HUES48 (cell line): ENCODE data around the gene KCTD16.

Experiments used
- H3K27ac ChIP-seq: one replicate; pipeline ENCODE4 v1.7.0; 2013; ENCODE audit warnings: low read depth, low read length, inconsistent platforms
- H3K27me3 ChIP-seq: 2 replicates; pipeline ENCODE4 v1.6.1; 2013; ENCODE audit warnings: mild to moderate bottlenecking, low read length; ENCODE audit not compliant: control insufficient read depth, insufficient read depth
- H3K36me3 ChIP-seq: 2 replicates; pipeline ENCODE4 v1.6.1; 2013; ENCODE audit warnings: low read length; ENCODE audit not compliant: control insufficient read depth, insufficient read depth
- H3K4me1 ChIP-seq: 2 replicates; pipeline ENCODE4 v1.6.1; 2013; ENCODE audit warnings: mild to moderate bottlenecking, low read length; ENCODE audit not compliant: control insufficient read depth, insufficient read depth
- H3K4me3 ChIP-seq: 2 replicates; pipeline ENCODE4 v1.5.1; 2013; ENCODE audit warnings: mild to moderate bottlenecking, low read depth, low read length
- H3K9ac ChIP-seq: 2 replicates; pipeline ENCODE4 v1.6.1; 2013; ENCODE audit warnings: mild to moderate bottlenecking, low read depth, low read length, moderate library complexity
- H3K9me3 ChIP-seq: 2 replicates; pipeline ENCODE4 v1.6.1; 2013; ENCODE audit warnings: low read length; ENCODE audit not compliant: control insufficient read depth, insufficient read depth

KCTD16 gene

DNA sequence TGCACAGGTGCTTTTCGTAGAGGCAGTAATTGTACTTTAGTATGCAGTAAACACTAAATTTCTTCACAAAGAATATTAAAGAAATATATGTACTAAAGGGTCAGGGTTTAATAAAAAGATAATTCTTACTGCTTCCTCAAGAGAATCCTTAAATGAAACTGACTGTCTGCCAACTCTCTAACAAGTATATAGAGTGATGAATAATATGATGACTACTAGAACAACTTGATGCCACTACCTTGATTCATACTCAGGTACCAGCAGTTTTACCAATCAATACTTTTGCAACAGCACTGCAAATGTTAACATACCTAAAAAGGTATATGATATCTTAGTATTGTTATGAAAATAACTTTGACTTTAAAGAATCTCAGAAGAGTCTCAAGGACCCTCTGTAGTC, 4.0 kb upstream of the KCTD16 start:
- Histone ChIP-seq H3K4me3 (no peak overlapping the region), H3K9ac (no peak overlapping the region), H3K9me3 (no peaks in the 10 kb centered on the region), H3K4me1 (peaks cover 3% of the 10 kb centered on the region), H3K36me3 (peaks cover 73% of the 10 kb centered on the region), H3K27ac (no peak overlapping the region), H3K27me3 (no peaks in the 10 kb centered on the region)

DNA sequence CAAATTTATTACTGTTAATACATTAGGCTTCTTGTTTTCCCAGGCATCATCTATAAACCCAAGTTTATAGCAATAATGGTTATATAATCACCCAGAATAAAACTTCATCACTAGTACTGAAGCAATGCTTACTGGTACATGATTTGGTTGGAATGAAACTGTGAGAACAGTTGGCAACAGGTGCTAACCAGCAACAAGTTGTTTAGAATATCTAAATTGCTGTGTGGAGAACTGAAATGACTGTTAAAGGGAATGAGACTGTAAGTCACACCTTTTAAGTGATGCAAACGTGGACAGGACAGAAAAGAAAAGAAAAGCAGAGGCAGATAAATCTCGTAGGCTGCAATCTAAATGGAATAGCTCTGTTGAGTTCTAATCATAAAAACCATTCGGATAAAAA, 2.7 kb upstream of the KCTD16 start:
- Histone ChIP-seq H3K27me3 (no peaks in the 10 kb centered on the region), H3K27ac (no peak overlapping the region), H3K9ac (no peak overlapping the region), H3K36me3 (peaks cover 60% of the 10 kb centered on the region), H3K4me3 (no peak overlapping the region), H3K4me1 (peaks cover 3% of the 10 kb centered on the region), H3K9me3 (no peaks in the 10 kb centered on the region)

DNA sequence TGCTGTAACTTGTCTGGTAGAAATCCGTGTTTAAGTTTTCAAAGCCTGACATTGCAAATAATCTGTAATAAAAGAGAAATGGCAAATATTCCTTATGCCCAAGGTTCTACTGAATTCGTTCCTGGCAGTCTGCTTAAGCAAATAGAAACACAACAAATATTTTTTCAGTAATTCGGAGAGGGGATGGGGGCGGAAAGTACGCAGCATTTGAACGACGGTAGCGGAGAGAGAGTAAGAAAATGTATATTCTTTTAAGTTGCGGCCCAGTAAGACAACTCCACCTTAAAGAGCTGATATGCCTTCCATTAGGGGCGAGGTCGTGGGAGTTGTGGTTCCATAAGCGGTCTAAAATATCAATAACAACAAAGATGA, 783 bp upstream of the KCTD16 start:
- Histone ChIP-seq H3K4me3 (peak overlapping the region; percentile 98), H3K9me3 (no peaks in the 10 kb centered on the region), H3K36me3 (peaks cover 41% of the 10 kb centered on the region), H3K9ac (peak overlapping the region; percentile 85), H3K4me1 (peaks cover 3% of the 10 kb centered on the region), H3K27ac (peak overlapping the region; percentile 84), H3K27me3 (no peaks in the 10 kb centered on the region)

DNA sequence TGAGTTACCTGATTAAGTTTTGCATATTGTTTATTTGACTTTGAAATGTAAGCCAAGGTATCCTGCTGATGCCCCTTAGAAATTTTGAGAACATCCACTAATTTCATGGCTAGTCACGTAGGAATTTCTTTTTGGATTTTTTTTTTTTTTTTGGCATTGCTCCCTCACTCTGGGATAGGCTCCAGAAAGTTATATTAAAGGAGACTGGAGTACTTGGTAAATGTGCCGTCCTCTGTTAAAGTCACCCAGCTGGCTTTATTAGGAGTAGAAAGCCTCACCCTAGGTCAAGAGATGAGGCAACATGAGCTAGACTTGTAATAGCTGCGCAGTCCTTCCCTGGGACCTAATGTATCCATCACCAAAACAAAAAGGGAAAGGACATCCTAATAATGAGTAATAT, 3.1 kb downstream of the KCTD16 start:
- H3K9me3 ChIP-seq, result no peaks in the 10 kb centered on the region
- no peak overlapping the region for H3K27ac ChIP-seq
- no peak overlapping the region for H3K4me3 ChIP-seq
- peaks cover 3% of the 10 kb centered on the region for H3K4me1 ChIP-seq
- no peaks in the 10 kb centered on the region for H3K27me3 ChIP-seq
- H3K36me3 ChIP-seq, result peaks cover 4% of the 10 kb centered on the region
- H3K9ac ChIP-seq, result no peak overlapping the region

DNA sequence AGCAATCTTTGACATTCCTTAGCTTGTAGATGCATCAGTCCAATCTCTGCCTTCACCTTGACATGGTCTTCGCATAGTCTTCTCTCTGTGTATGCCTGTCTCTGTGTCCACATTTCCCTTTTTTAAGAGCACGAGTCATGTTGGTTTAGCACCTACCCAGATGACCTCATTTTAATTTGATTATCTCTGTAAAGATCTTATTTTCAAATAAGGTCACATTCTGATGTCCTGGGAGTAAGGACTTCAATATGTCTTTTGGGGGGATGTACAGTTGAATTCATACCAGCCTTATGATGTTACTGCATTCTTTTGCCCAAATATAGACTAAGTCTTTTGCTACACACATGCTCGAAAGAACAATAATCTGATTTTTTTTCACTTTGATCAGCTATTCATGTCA, 6.9 kb downstream of the KCTD16 start:
- H3K4me1 ChIP-seq, result no peaks in the 10 kb centered on the region
- H3K9me3 ChIP-seq, result no peaks in the 10 kb centered on the region
- H3K9ac ChIP-seq, result no peak overlapping the region
- H3K36me3 ChIP-seq, result no peaks in the 10 kb centered on the region
- no peak overlapping the region for H3K4me3 ChIP-seq
- H3K27me3 ChIP-seq, result no peaks in the 10 kb centered on the region
- H3K27ac ChIP-seq, result no peak overlapping the region

DNA sequence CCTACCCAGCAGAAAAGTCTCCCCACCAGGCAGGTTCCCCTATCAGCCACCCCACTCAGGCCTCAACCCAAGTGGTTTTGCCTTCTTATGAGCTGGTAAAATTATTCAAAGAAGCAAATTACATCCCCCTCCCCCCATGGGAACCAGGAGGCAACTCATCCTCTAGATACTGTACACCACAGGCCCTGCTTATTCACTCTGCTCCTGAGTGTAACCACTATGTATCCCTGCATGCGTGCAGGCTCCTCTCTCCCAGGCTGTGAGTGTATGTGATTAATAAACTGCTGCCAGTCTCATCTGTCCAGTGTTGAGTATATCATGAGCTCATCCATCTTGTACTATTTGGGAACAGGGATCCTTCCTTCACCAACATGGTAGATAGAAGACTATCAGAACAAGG, 8.6 kb downstream of the KCTD16 start:
- no peak overlapping the region for H3K4me3 ChIP-seq
- no peaks in the 10 kb centered on the region for H3K36me3 ChIP-seq
- H3K9me3 ChIP-seq, result no peaks in the 10 kb centered on the region
- no peaks in the 10 kb centered on the region for H3K4me1 ChIP-seq
- no peak overlapping the region for H3K9ac ChIP-seq
- no peak overlapping the region for H3K27ac ChIP-seq
- H3K27me3 ChIP-seq, result no peaks in the 10 kb centered on the region

DNA sequence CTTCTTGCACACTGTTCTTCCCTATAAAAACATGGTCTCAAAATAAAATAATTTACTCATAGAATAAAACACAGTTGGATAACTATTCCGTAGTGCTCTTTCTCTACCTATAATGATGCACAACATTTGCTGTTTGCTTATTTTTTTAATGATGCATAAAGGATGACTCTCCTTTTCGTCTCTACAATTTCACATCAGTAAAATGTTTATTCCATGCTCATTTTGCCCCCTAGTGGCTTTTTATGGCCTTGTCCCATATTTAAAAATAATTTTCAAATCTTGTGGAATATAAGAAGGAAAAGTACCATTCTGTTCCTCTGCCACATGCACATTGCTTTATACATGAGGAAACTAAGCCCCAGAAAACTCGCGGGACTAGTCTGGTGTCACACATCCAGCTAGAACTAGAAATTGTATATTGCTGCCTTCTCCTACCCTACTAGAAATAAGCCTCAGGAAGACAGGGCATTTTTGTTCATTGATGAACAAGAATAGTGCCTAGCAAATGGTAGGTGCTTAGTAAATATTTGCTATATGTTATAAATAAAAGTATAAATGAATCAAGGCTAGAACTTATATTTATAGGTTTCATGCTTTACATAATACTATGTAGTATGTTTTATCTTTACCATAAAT, 12.7 kb downstream of the KCTD16 start:
- no peak overlapping the region for H3K4me3 ChIP-seq
- no peaks in the 10 kb centered on the region for H3K4me1 ChIP-seq
- H3K27me3 ChIP-seq, result no peaks in the 10 kb centered on the region
- H3K9me3 ChIP-seq, result no peaks in the 10 kb centered on the region
- no peak overlapping the region for H3K9ac ChIP-seq
- no peaks in the 10 kb centered on the region for H3K36me3 ChIP-seq
- H3K27ac ChIP-seq, result no peak overlapping the region

DNA sequence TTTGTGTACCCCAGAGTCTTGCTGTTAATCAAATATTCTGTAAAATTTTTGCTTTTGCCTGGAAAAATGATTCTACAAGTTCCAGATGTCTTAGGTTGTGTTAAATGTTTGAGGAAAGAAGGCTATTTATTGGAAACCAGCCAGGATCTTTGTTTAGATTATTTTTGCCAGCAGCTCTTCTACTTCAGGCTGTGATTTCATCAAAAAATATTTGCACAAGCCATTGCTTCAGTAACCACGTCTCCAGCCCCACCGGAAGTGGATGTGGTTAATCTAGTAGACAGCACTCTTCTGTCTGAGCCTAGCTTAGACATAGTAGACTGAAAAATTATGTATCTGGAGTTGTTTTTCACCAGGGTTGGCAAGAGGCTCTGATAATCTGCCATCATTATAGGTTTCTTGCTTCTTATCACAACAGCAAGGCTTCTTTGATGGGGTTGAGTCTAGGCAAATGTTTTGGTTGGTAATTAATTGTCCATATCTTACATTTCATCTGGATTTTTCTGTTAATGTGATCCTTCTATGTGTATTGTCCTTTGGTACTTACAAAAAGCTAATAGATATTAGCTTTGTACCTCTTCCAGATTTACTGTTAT, 17.1 kb downstream of the KCTD16 start:
- Histone ChIP-seq H3K4me3 (no peak overlapping the region), H3K9me3 (no peaks in the 10 kb centered on the region), H3K36me3 (no peaks in the 10 kb centered on the region), H3K27ac (no peak overlapping the region), H3K4me1 (no peaks in the 10 kb centered on the region), H3K9ac (no peak overlapping the region), H3K27me3 (no peaks in the 10 kb centered on the region)

DNA sequence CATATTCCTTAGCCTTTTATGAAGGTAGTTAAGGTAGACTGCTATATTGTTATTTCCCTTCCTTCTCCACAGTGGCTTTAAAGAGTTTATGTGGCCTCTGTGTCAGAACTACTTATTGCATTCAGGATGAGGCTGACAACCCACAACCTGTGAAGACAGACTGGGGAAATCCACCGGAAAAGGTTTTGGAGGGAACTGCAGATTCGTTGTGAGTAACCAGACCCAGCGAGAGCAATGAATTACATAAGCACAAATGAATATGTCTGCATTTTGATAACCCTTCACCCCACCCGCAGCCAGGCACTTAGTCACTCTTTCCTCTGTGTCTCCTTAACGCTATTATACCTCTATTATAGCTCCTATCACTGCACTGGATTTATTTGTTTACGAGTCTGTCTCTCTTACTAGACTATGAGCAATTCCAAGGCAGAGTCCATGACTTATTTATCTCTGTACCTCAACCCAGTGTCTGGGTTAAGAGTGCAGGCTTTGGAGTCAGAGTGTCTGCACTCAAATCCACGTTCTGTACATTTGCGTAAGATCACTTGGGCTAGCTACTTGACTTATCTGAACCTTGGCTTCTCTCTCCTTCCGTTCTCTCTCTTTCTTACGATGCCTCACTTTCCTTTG, 19.2 kb downstream of the KCTD16 start:
- no peak overlapping the region for H3K4me3 ChIP-seq

DNA sequence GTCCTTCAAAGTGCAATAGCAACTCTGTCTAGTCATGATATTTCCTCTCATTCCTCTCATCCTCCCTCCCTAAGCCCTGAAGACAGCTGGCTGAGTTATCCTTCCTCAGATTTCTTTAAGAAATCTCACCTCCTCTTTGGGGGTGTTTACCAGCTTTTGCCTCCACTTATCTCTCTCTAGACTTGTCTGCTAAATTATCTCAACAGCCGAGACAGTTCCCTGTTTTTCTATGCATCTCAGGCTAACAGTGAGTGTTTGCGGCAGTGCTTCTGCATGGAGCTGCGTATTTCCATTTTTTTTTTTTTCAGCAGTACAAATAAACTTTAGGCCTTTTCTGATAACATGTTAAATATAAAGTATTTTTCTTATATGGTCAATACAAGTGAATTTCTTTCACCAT, 20.9 kb downstream of the KCTD16 start:
- no peak overlapping the region for H3K4me3 ChIP-seq
- no peaks in the 10 kb centered on the region for H3K27me3 ChIP-seq
- no peak overlapping the region for H3K27ac ChIP-seq
- no peaks in the 10 kb centered on the region for H3K9me3 ChIP-seq
- no peaks in the 10 kb centered on the region for H3K36me3 ChIP-seq
- no peaks in the 10 kb centered on the region for H3K4me1 ChIP-seq
- H3K9ac ChIP-seq, result no peak overlapping the region

More for the DNA sequence above, 19.2 kb downstream of the KCTD16 start:
- Histone ChIP-seq H3K36me3 (no peaks in the 10 kb centered on the region), H3K4me1 (no peaks in the 10 kb centered on the region), H3K27ac (no peak overlapping the region), H3K27me3 (no peaks in the 10 kb centered on the region), H3K9me3 (no peaks in the 10 kb centered on the region), H3K9ac (no peak overlapping the region)

DNA sequence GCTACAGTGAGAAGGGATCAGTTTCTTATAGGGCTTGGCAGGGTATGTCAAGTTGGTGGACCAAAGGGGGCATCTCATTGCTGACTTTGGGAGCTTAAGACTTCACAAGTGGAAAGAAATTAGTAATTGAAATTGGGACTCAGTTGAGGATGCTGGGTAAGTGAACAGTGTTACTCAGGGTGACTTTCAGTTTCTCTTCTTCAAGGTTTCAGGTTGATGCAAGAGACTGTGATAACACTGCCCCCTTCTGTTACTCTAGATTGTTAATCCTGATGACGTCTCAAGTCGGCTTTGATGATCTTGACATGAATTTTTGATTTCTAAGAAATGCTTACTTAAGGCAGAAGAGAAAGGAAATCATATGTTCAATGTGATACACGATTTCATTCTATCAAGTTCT, 21.3 kb downstream of the KCTD16 start:
- H3K4me1 ChIP-seq, result no peaks in the 10 kb centered on the region
- no peaks in the 10 kb centered on the region for H3K27me3 ChIP-seq
- H3K36me3 ChIP-seq, result no peaks in the 10 kb centered on the region
- no peaks in the 10 kb centered on the region for H3K9me3 ChIP-seq
- H3K27ac ChIP-seq, result no peak overlapping the region
- no peak overlapping the region for H3K4me3 ChIP-seq
- H3K9ac ChIP-seq, result no peak overlapping the region
